Right lobe of liver (tissue), 6 donors: ENCODE measurements around the gene SART1. TPM values are rescaled to one million over a fixed set of nuclear protein-coding genes. Genes with fewer than 3 reads are reported as not detected.

Experiments used
- ATAC-seq, 4 donors: fragments of 200-7000 bp; cut with Tn5 transposase; one replicate each; pipeline ENCODE4 v1.9.1; 2020; ENCODE audit warnings: mild to moderate bottlenecking in 4 of 4, moderate library complexity in 4 of 4
- DNase-seq, 3 donors: peaks; one replicate each; pipeline ENCODE4 v3.0.0-alpha.2; 2020
- H3K27ac ChIP-seq, 3 donors: fragments of 200-600 bp; one replicate each; pipeline ENCODE4 v1.8.0; 2022
- H3K27me3 ChIP-seq, 2 donors: fragments of 200-600 bp; one replicate each; pipeline ENCODE4 v1.8.0; 2022
- H3K36me3 ChIP-seq, 4 donors: fragments of 200-600 bp; sonication (generic) in 1 of 4; one replicate each; pipeline versions ENCODE4 v1.5.1 to v1.8.0; 2017 to 2022; ENCODE audit warnings: control low read depth in 1 of 4
- H3K4me1 ChIP-seq, 4 donors: fragments of 200-600 bp; sonication (generic) in 1 of 4; one replicate each; pipeline versions ENCODE4 v1.5.1 to v1.8.0; 2017 to 2022; ENCODE audit warnings: control low read depth in 1 of 4
- H3K4me3 ChIP-seq, 3 donors: fragments of 200-600 bp; one replicate each; pipeline ENCODE4 v1.8.0; 2022
- H3K9me3 ChIP-seq, 4 donors: fragments of 200-600 bp; sonication (generic) in 1 of 4; one replicate each; pipeline versions ENCODE4 v1.5.1 to v1.8.0; 2017 to 2022; ENCODE audit warnings: control low read depth in 1 of 4
- CTCF ChIP-seq, 4 donors: fragments of 200-600 bp in 3 of 4; fragments of 450-650 bp in 1 of 4; IDR thresholded peaks; one replicate each; pipeline versions ENCODE4 v1.5.1 to v1.8.0; 2016 to 2022; ENCODE audit warnings: antibody characterized with exemption in 4 of 4, mild to moderate bottlenecking in 2 of 4
- POLR2A ChIP-seq: fragments of 450-650 bp; IDR thresholded peaks from one replicate; pipeline ENCODE4 v1.6.1; 2017; ENCODE audit warnings: antibody characterized with exemption, mild to moderate bottlenecking
- WGBS: methylation state at CpG from one replicate; pipeline ENCODE4 v1.1.6; 2018; ENCODE audit warnings: low coverage, low lambda C conversion rate; ENCODE audit not compliant: insufficient coverage; ENCODE audit errors: missing lambda C conversion rate; 5-methylcytosine and 5-hydroxymethylcytosine counted together
- intact Hi-C, 2 donors: fragments of 100-400 bp; cut with DNase I; formaldehyde crosslinking; loops; one replicate each; pipeline versions ENCODE4 v1.11.2 to v1.14.1; 2022
- total RNA-seq, 6 experiments: library from RNA; depleted of rRNA in 2 of 6; stranded (reverse); fragments of >200 nt in 2 of 6; fragmentation: NEBNext Ultra II Directional in 3 of 6; extraction: Animal tissue kit (Norgen Biotek cat#: 25700) in 3 of 6; gene quantifications; one replicate each; pipeline versions ENCODE4 v1.1.0 to v1.2.4, GENCODE V29; 2016 to 2023
- donor health status: DM: no; HTN: yes; CAD: no.
- donor health status: DM: no; HTN: no; CAD: no.
- donor health status: DM: no; HTN: no; CAD: no.
- donor health status: DM: no; HTN: yes; CAD: no.
- donor health status: DM: no; HTN: yes; CAD: no.

SART1 gene
- total RNA-seq, 6 experiments from 2014 or later: 14.3 to 34.1 (median 20.6) TPM

GRCh38 chr11:65921033-65921555 is 40.4 kb upstream of the SART1 start:
- H3K27ac ChIP-seq: no peak overlapping the region
- no peaks in the 10 kb centered on the region for H3K9me3 ChIP-seq
- intact Hi-C loops: no loop called here
- TF ChIP-seq POLR2A (no peak), CTCF (IDR thresholded peaks at IDR 0.05) (no peak)
- peaks cover 0 to 11% (median 3%) of the 10 kb centered on the region in 4 donors for H3K36me3 ChIP-seq
- no peak for ATAC-seq
- H3K4me3 ChIP-seq: no peak overlapping the region
- no peaks in the 10 kb centered on the region for H3K27me3 ChIP-seq
- H3K4me1 ChIP-seq: peaks cover 0 to 21% (median 9%) of the 10 kb centered on the region in 4 donors
- 100% methylated on average over 4 of the region's 12 CpGs for WGBS
- DNase-seq: no peak

- H3K4me3 ChIP-seq: no peak overlapping the region
- H3K27me3 ChIP-seq: no peaks in the 10 kb centered on the region
- 89% methylated on average over 10 of the region's 10 CpGs for WGBS
- no peak overlapping the region for H3K27ac ChIP-seq
- H3K36me3 ChIP-seq: peaks cover 0 to 11% (median 3%) of the 10 kb centered on the region in 4 donors
- peaks cover 0 to 21% (median 9%) of the 10 kb centered on the region in 4 donors for H3K4me1 ChIP-seq
- DNase-seq: no peak
- intact Hi-C loops: no loop called here
- no peaks in the 10 kb centered on the region for H3K9me3 ChIP-seq
- no peak for TF ChIP-seq CTCF (IDR thresholded peaks at IDR 0.05)
- TF ChIP-seq POLR2A: no peak
- ATAC-seq: no peak
These were observed 39.7 kb upstream of the SART1 start for GRCh38 chr11:65921876-65922275.

GRCh38 chr11:65922565-65922964 is 39.0 kb upstream of the SART1 start:
- H3K9me3 ChIP-seq: no peaks in the 10 kb centered on the region
- 77% methylated on average over 3 of the region's 3 CpGs for WGBS
- ATAC-seq (no peak), DNase-seq (no peak)
- intact Hi-C loops: no loop called here
- H3K4me1 ChIP-seq: peaks cover 0 to 17% (median 8%) of the 10 kb centered on the region in 4 donors
- H3K27me3 ChIP-seq: no peaks in the 10 kb centered on the region
- peaks cover 0 to 11% (median 3%) of the 10 kb centered on the region in 4 donors for H3K36me3 ChIP-seq
- H3K4me3 ChIP-seq: no peak overlapping the region
- H3K27ac ChIP-seq: no peak overlapping the region
- TF ChIP-seq CTCF (IDR thresholded peaks at IDR 0.05) (no peak), POLR2A (no peak)

GRCh38 chr11:65925397-65925796 is 36.1 kb upstream of the SART1 start:
- Histone ChIP-seq H3K9me3 (no peaks in the 10 kb centered on the region), H3K36me3 (peaks cover 0 to 11% (median 3%) of the 10 kb centered on the region in 4 donors), H3K4me3 (no peak overlapping the region), H3K27me3 (no peaks in the 10 kb centered on the region), H3K27ac (no peak overlapping the region), H3K4me1 (peaks cover 0 to 6% (median 2%) of the 10 kb centered on the region in 4 donors)
- TF ChIP-seq POLR2A (no peak), CTCF (IDR thresholded peaks at IDR 0.05) (no peak)
- DNase-seq (no peak), ATAC-seq (no peak)
- 29% methylated on average over 2 of the region's 2 CpGs for WGBS
- intact Hi-C loops: no loop called here
